ENCODE measurements around the gene FCHSD2.

Gene FCHSD2

GRCh38 chr11:73172992-73173656 is 31.0 kb upstream of the FCHSD2 start:
- H3K9me3 ChIP-seq (ENCODE audit: control insufficient read depth, low read length): no peaks in the 10 kb centered on the region
- peaks cover 14% of the 10 kb centered on the region for H3K4me1 ChIP-seq (ENCODE audit: control insufficient read depth, insufficient read depth, low read length, poor library complexity, severe bottlenecking)
- no peaks in the 10 kb centered on the region for H3K36me3 ChIP-seq (ENCODE audit: control insufficient read depth, insufficient read depth, low read length)
- H3K27ac ChIP-seq (ENCODE audit: low read depth, low read length, severe bottlenecking): no peak overlapping the region
- no peak overlapping the region for H3K4me3 ChIP-seq (ENCODE audit: extremely low read depth, insufficient read depth, low read length, poor library complexity, severe bottlenecking)
- WGBS, 2 experiments (ENCODE audit: insufficient coverage in 2 of 2): 72 to 77% methylated on average over 3 of the region's 4 CpGs

DNA sequence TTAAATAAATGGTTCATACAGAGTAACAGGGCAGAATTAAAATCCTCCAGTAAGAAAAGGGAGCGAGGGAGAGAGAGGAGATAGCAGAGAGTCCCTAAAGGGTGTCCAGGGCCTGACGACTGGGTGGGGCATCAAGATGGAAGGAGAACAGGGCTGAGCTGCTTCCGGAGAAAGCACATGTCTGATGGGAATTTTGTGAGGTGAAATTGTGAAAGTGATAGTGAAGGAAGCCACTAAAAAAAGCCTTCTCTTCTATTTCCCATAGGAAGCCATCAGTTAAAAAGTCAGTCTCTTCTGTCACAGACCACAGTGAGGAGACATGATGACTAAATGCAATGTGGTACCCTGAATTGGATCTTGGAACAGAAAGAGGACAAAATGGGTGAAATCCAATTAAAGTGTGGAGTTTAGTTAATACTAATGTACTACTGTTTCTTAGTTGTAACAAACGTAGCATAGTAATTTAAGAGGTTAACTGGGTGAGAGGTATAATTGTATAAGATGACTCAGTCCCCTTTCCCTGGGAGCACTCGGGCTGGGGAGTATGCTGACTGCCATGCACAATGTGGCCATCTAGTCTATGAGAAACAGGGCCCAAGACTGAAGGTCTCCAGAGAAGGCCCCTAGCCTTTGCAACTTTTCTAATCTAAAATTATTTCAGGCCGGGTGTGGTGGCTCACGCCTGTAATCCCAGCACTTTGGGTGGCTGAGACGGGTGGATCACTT is 29.5 kb upstream of the FCHSD2 start:
- H3K27ac ChIP-seq (ENCODE audit: low read depth, low read length, severe bottlenecking): no peak overlapping the region
- WGBS, 2 experiments (ENCODE audit: insufficient coverage in 2 of 2): 90 to 97% methylated on average over 6 to 8 of the region's 8 CpGs
- no peaks in the 10 kb centered on the region for H3K36me3 ChIP-seq (ENCODE audit: control insufficient read depth, insufficient read depth, low read length)

DNA sequence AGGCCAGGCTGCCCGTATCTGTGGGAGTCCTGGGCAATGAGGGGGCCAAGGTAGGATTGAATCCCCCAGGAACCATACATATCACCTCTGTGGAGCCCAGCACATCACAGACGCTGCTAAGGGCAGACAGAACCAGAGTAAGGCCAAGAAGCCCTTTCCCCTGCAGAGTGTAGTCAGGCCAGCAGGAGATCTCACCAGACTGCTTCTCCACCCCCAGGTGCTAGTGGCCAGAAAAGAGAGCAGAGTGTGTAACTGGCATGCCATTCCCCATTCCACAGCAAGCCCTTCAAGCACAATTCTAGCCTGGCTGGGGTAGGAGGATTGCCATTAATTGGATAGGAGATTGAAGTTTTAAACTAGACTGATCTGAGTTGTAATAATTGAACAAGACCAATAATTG is 28.0 kb upstream of the FCHSD2 start:
- H3K36me3 ChIP-seq (ENCODE audit: control insufficient read depth, insufficient read depth, low read length): no peaks in the 10 kb centered on the region
- WGBS, 2 experiments (ENCODE audit: insufficient coverage in 2 of 2): 75 to 80% methylated on average over 1 of the region's 2 CpGs
- no peak overlapping the region for H3K4me3 ChIP-seq (ENCODE audit: extremely low read depth, insufficient read depth, low read length, poor library complexity, severe bottlenecking)
- no peak overlapping the region for H3K27ac ChIP-seq (ENCODE audit: low read depth, low read length, severe bottlenecking)
- no peaks in the 10 kb centered on the region for H3K9me3 ChIP-seq (ENCODE audit: control insufficient read depth, low read length)
- H3K4me1 ChIP-seq (ENCODE audit: control insufficient read depth, insufficient read depth, low read length, poor library complexity, severe bottlenecking): peaks cover 13% of the 10 kb centered on the region

More for the DNA sequence above, 29.5 kb upstream of the FCHSD2 start:
- Histone ChIP-seq H3K9me3 (ENCODE audit: control insufficient read depth, low read length) (no peaks in the 10 kb centered on the region), H3K4me1 (ENCODE audit: control insufficient read depth, insufficient read depth, low read length, poor library complexity, severe bottlenecking) (peaks cover 14% of the 10 kb centered on the region), H3K4me3 (ENCODE audit: extremely low read depth, insufficient read depth, low read length, poor library complexity, severe bottlenecking) (no peak overlapping the region)

GRCh38 chr11:73168925-73169579 is 26.9 kb upstream of the FCHSD2 start:
- H3K27ac ChIP-seq (ENCODE audit: low read depth, low read length, severe bottlenecking): no peak overlapping the region
- H3K36me3 ChIP-seq (ENCODE audit: control insufficient read depth, insufficient read depth, low read length): no peaks in the 10 kb centered on the region
- no peak overlapping the region for H3K4me3 ChIP-seq (ENCODE audit: extremely low read depth, insufficient read depth, low read length, poor library complexity, severe bottlenecking)
- H3K9me3 ChIP-seq (ENCODE audit: control insufficient read depth, low read length): no peaks in the 10 kb centered on the region
- peaks cover 16% of the 10 kb centered on the region for H3K4me1 ChIP-seq (ENCODE audit: control insufficient read depth, insufficient read depth, low read length, poor library complexity, severe bottlenecking)
- WGBS, 2 experiments (ENCODE audit: insufficient coverage in 2 of 2): 57 to 61% methylated on average over 5 to 8 of the region's 11 CpGs

- WGBS, 2 experiments (ENCODE audit: insufficient coverage in 2 of 2): 79 to 95% methylated on average over 2 of the region's 3 CpGs
- Histone ChIP-seq H3K4me3 (ENCODE audit: extremely low read depth, insufficient read depth, low read length, poor library complexity, severe bottlenecking) (no peak overlapping the region), H3K36me3 (ENCODE audit: control insufficient read depth, insufficient read depth, low read length) (no peaks in the 10 kb centered on the region), H3K27ac (ENCODE audit: low read depth, low read length, severe bottlenecking) (no peak overlapping the region), H3K4me1 (ENCODE audit: control insufficient read depth, insufficient read depth, low read length, poor library complexity, severe bottlenecking) (peaks cover 17% of the 10 kb centered on the region), H3K9me3 (ENCODE audit: control insufficient read depth, low read length) (no peaks in the 10 kb centered on the region)
Observed at GRCh38 chr11:73167363-73167954, 25.3 kb upstream of the FCHSD2 start.

DNA sequence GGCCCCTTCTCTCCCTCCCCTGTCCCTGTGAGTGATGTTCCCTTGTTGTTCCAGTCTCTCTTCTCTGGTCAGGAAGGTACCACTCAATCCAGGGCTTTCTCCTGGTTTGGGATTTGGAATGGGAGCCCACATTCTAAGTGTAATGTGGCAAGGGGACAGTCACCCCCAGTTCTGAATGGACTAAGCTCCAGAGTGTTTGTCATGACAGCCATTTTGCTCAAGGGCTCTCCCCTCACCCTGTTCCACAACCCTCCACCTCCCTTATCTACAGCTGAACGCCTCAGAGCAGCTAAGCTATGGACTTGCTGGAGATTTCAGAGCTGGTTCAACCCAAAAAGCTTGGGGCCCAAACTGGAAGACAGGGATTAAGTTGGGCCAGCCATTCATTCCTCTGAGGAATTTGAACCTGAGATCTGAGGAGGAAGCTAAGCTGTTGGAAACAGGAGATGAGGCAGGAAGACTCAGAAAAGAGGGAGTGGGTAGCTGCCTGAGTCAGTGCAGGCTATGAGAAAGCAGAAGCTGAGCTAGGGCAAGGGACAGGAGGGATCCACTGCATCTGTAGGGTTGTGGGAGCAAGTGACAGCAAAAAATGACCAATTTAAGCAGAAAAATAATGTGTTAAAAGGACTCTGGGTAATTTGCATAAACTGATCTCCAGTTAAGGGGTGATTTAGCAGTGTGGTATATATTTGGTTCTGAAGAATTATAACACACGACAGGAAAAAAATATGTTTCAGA is 22.9 kb upstream of the FCHSD2 start:
- Histone ChIP-seq H3K4me3 (ENCODE audit: extremely low read depth, insufficient read depth, low read length, poor library complexity, severe bottlenecking) (no peak overlapping the region), H3K27ac (ENCODE audit: low read depth, low read length, severe bottlenecking) (no peak overlapping the region), H3K36me3 (ENCODE audit: control insufficient read depth, insufficient read depth, low read length) (no peaks in the 10 kb centered on the region), H3K4me1 (ENCODE audit: control insufficient read depth, insufficient read depth, low read length, poor library complexity, severe bottlenecking) (peaks cover 17% of the 10 kb centered on the region), H3K9me3 (ENCODE audit: control insufficient read depth, low read length) (peaks cover 5% of the 10 kb centered on the region)
- 100% methylated on average over 1 of the region's 2 CpGs; no CpG with 5 or more reads in 1 of the 2 experiments for WGBS, 2 experiments (ENCODE audit: insufficient coverage in 2 of 2)

GRCh38 chr11:73163638-73164174 is 21.6 kb upstream of the FCHSD2 start:
- Histone ChIP-seq H3K36me3 (ENCODE audit: control insufficient read depth, insufficient read depth, low read length) (no peaks in the 10 kb centered on the region), H3K27ac (ENCODE audit: low read depth, low read length, severe bottlenecking) (no peak overlapping the region), H3K9me3 (ENCODE audit: control insufficient read depth, low read length) (peaks cover 5% of the 10 kb centered on the region), H3K4me1 (ENCODE audit: control insufficient read depth, insufficient read depth, low read length, poor library complexity, severe bottlenecking) (peaks cover 8% of the 10 kb centered on the region), H3K4me3 (ENCODE audit: extremely low read depth, insufficient read depth, low read length, poor library complexity, severe bottlenecking) (no peak overlapping the region)
- 89 to 100% methylated on average over 1 to 2 of the region's 2 CpGs for WGBS, 2 experiments (ENCODE audit: insufficient coverage in 2 of 2)

DNA sequence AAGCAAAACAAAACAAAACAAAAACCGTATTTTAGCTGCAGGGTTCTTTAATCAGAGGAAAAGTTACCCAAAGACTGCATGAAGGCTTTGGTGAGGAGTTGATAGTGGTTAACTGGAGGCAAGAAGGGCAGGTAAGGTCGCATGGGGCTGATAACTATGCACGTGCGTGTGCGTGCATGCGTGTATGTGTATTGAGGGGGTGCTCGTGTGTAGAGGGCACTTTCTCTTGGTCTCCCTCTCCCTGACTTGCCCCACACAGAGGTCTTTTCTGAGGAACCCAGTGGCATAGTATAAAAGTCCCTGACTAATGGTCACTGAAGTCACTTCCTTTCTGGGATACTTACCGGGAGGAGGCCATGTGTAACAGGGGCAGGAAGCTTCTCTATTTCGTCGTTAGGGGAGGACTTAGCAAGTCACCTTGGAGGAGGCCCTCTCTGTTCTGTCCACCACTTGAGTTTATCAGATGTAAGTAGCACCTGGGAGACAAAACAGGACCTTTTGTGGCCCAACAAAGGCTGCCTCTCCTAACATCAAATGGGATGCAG is 20.1 kb upstream of the FCHSD2 start:
- H3K27ac ChIP-seq (ENCODE audit: low read depth, low read length, severe bottlenecking): no peak overlapping the region
- H3K36me3 ChIP-seq (ENCODE audit: control insufficient read depth, insufficient read depth, low read length): no peaks in the 10 kb centered on the region
- H3K9me3 ChIP-seq (ENCODE audit: control insufficient read depth, low read length): peaks cover 5% of the 10 kb centered on the region
- 84 to 90% methylated on average over 5 to 9 of the region's 10 CpGs for WGBS, 2 experiments (ENCODE audit: insufficient coverage in 2 of 2)
- no peak overlapping the region for H3K4me3 ChIP-seq (ENCODE audit: extremely low read depth, insufficient read depth, low read length, poor library complexity, severe bottlenecking)
- H3K4me1 ChIP-seq (ENCODE audit: control insufficient read depth, insufficient read depth, low read length, poor library complexity, severe bottlenecking): peaks cover 22% of the 10 kb centered on the region

DNA sequence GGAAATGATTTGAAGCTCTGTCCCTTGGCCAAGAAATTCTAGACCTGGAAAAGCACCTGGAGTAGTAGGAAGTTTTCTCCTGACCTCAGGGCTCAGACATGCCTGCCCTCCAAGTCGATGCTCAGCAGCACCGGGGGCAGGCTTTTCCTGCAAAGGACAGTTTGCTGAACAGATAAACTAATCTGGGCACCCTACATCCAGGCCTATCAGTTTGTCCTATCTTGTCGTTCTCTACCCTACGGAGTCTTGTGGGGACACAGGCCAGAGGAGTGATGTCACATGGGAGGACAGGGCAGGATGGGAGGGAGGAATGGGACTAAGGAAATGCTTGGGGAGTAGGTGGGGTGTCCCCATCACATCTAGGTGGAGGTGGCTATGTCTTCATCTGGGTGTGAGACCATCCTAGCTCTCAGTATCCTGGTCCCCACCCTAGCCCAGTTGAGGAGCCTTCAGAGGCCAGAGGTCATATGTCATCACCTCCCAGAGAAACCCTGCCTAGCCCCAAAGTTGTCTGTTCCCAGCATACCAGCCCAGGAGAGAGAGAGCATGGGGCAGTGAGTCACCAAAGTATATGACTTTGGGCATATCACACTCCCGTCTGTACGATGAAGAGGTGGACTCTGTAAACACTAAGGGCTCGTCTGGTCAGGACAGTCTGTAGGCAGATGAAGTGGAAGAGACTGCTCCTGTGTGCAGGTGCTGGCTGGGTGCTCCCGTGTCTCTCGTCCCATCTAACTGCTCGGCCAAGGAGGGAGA is 18.1 kb upstream of the FCHSD2 start:
- Histone ChIP-seq H3K27ac (ENCODE audit: low read depth, low read length, severe bottlenecking) (no peak overlapping the region), H3K4me3 (ENCODE audit: extremely low read depth, insufficient read depth, low read length, poor library complexity, severe bottlenecking) (no peak overlapping the region), H3K9me3 (ENCODE audit: control insufficient read depth, low read length) (peaks cover 5% of the 10 kb centered on the region), H3K36me3 (ENCODE audit: control insufficient read depth, insufficient read depth, low read length) (no peaks in the 10 kb centered on the region), H3K4me1 (ENCODE audit: control insufficient read depth, insufficient read depth, low read length, poor library complexity, severe bottlenecking) (peaks cover 31% of the 10 kb centered on the region)
- WGBS, 2 experiments (ENCODE audit: insufficient coverage in 2 of 2): 76 to 95% methylated on average over 5 to 6 of the region's 10 CpGs
